Endometrium (tissue), 2 donors: ENCODE results near the gene LRRC17.

Experiments used
- FAIRE-seq: peaks from 2 replicates; lab custom pipeline; 2012; peaks lifted over from hg19 to GRCh38; lab: Jason Lieb, UNC
- donor health status: control.
- donor health status: control.

LRRC17 gene

GRCh38 chr7:102912742-102913141 is at the start of gene LRRC17:
TSS of gene LRRC17 (plus strand) at chr7:102913000. CDS start at chr7:102933914, 20,914 bp downstream.
- FAIRE-seq: peak; percentile 51

- FAIRE-seq: no peak
Measured at GRCh38 chr7:102864958-102865357, 47.8 kb upstream of the LRRC17 start.

GRCh38 chr7:102866535-102867215 is 46.1 kb upstream of the LRRC17 start:
- no peak for FAIRE-seq

GRCh38 chr7:102869195-102869594 is 43.6 kb upstream of the LRRC17 start:
- no peak for FAIRE-seq

GRCh38 chr7:102872460-102872859 is 40.3 kb upstream of the LRRC17 start:
- no peak for FAIRE-seq

- no peak for FAIRE-seq
Measured at GRCh38 chr7:102873470-102874165, 39.2 kb upstream of the LRRC17 start.

- no peak for FAIRE-seq
Measured at GRCh38 chr7:102874166-102874829, 38.5 kb upstream of the LRRC17 start.

GRCh38 chr7:102874966-102875365 is 37.8 kb upstream of the LRRC17 start:
- no peak for FAIRE-seq

GRCh38 chr7:102875700-102876295 is 37.0 kb upstream of the LRRC17 start:
- no peak for FAIRE-seq

GRCh38 chr7:102883098-102883860 is 29.5 kb upstream of the LRRC17 start:
- FAIRE-seq: no peak

GRCh38 chr7:102888561-102889233 is 24.1 kb upstream of the LRRC17 start:
- FAIRE-seq: no peak

GRCh38 chr7:102889851-102890250 is 22.9 kb upstream of the LRRC17 start:
- no peak for FAIRE-seq

GRCh38 chr7:102890292-102890970 is 22.4 kb upstream of the LRRC17 start:
- no peak for FAIRE-seq

- no peak for FAIRE-seq
Measured at GRCh38 chr7:102890971-102891692, 21.7 kb upstream of the LRRC17 start.

GRCh38 chr7:102891693-102892261 is 21.0 kb upstream of the LRRC17 start:
- FAIRE-seq: peak; percentile 82

- no peak for FAIRE-seq
Measured at GRCh38 chr7:102892631-102893278, 20.0 kb upstream of the LRRC17 start.

GRCh38 chr7:102895602-102896001 is 17.2 kb upstream of the LRRC17 start:
- FAIRE-seq: no peak

GRCh38 chr7:102896585-102896984 is 16.2 kb upstream of the LRRC17 start:
- no peak for FAIRE-seq

- FAIRE-seq: peak; percentile 93
Measured at GRCh38 chr7:102897211-102897631, 15.6 kb upstream of the LRRC17 start.
